HG03432 (cell line): ENCODE measurements around the gene CR1L.
"Not testable (repeated sequence)": the region's sequence is repeated elsewhere in the genome, so short reads cannot be mapped to it uniquely, and the experiment has no call there.

Experiments
- ATAC-seq: cut with Tn5 transposase; IDR thresholded peaks from one replicate; pipeline ENCODE4 v1.9.1; 2021; ENCODE audit warnings: mild to moderate bottlenecking, moderate library complexity; ENCODE audit not compliant: unreplicated experiment

CR1L gene

DNA sequence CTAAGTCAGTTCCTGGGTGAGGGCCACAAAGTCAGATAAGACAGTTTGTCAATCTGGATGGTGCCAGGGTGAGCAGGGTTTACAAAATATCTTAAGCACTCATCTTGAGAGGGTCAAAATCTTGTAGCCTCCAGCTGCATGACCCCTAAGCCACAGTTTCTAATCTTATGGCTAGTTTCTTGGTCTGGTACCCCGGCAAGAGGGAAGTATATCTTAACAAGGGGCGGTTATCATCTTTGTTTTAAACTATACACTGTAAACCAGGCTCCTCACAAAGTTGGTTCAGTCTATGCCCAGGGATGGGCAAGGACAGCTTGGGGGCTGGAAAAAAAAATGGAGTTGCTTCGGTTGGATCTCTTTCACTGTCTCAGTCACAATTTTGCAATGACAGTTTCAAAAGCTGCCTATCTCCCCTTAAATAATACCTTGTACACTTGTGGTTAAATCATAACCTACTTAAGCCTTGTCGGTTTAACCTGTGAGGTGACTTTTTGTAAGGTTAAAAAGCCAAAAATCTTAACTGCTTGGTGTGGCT lies 99.1 kb downstream of the CR1L start:
- no peak for ATAC-seq

DNA sequence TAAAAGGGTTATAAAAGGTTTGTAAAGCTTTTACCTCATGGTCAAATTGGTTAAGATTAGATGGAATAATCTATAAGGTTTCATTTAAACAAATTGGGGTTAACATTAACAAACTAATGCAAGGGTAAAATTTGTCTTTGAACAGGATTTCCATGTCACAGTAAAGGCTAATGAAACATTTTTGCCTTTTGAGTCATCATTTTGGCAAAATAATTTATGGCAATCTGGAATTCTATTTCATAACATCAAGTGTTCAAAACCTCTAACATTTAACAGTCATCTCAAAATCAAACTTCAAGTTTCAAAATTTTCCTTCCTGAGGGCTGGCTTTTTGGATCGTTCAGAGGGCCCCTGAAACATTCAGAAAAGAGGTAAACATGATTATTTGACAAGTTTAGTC lies 100.4 kb downstream of the CR1L start:
- ATAC-seq, result no peak

DNA sequence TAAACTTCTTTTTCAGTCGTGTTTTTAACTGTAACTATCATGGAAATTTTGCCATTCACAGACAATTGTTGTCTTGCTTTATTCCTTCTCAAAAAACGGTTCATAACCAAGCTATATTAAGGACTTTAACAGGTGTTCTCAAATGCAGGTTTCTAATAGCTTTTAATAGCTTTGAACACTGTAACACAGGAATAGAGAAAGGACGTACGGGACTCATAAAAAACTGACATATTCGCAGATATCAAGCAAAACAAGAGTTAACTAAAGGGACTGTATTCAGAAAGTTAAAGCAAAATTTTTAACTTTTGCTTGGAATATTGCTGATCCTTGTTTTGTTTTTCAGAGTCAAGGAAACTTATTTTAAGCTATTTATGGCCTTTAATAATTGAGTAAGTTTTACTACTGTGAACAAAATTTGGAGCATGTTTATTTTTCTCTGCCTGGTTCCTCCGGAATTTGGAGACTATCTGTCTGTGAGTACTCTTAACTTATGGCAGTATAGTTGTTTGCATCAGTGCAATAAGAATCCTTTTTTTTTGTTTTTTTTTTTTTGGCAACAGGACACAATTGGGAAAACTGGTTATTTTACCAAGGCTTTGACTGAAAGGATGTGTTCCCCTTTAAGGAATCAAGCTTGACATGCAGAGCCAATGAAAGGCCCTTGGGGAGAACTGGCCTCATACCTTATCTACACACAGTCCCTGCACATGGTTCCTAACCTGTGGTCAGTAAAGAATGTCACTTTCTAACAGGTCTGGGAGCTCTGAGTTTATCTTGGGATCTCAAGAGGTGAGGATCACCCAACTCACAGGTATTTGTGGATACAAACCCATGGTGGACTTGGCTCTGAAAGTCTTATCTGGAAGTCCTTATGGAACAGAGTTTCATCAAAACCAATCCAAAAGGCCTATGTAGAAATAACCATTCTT lies 101.2 kb downstream of the CR1L start:
- no peak for ATAC-seq

DNA sequence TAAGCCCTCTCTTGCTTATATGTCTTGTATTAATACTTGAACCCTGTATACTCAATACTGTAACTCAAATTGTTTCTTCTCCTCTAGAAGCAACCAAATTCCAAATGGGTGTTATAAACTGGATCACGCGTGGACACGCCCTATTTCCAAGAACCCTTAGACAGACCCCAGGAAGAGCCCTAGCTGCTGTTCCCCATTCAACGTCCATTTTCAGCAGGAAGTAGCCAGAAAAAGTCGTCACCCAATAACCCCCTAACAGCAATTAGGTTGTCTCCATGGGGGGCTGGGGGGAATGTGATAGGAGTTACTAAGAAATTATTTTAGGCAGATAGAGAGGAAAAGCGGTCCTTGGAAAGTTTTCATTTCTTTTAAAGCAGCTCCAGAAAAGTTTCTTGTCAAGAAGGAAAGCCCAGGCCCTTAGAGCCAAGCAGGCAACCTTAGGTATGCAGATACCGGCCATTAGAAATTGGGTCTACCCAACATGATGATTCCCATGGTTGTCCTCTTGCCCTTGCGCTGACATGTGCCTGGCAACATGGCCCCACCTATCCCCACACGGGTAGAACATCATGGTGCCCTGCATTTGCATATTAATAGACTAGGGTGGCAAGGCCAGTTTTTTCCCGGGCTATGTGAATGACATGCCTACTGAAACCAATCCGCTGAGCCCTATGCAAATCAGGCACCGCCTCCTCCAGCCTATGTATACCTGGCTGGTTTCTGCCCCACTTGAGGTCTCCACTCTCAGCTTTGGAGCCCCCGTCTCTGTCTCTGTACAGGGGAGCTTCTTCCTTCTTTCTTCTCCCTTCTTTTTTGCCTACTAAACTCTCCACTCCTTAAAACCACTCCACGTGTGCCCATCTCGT lies 102.9 kb downstream of the CR1L start:
- no peak for ATAC-seq

DNA sequence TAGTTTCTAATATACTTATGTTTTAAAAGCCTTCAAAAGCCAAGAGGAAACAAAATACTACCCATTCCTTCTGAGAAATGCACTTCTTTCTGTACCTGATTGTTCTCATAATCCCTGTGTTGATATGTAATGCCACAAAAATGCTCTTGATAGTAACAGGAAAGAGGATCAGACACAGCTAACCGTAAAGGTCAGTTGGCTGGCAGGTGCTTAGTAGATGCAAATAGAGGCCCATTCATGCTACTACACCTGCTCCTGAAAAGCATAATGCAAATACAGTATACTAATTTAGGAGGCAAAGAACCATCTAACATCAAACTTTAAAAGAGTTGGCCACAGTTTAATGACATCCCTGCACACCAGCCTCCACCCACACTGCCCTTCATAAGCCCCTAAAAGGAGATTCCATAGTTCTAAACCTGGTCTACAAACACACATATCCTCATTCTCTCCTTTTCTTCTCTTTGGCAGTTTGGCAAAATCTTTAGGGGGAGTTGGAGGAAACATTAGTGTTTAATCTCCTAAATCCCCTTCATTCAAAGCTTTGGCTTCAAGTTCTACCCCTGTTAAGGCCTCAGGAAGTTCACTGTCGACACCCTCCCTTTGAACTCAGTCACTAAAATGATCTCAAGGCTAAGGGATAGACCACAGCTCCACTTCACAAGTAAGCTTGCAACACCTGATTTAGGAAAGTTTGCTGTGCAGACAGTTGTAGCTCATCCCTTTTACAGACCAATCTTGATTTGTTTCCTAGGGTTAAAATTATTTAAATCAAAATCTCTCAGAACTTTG lies 104.0 kb downstream of the CR1L start:
- no peak for ATAC-seq

DNA sequence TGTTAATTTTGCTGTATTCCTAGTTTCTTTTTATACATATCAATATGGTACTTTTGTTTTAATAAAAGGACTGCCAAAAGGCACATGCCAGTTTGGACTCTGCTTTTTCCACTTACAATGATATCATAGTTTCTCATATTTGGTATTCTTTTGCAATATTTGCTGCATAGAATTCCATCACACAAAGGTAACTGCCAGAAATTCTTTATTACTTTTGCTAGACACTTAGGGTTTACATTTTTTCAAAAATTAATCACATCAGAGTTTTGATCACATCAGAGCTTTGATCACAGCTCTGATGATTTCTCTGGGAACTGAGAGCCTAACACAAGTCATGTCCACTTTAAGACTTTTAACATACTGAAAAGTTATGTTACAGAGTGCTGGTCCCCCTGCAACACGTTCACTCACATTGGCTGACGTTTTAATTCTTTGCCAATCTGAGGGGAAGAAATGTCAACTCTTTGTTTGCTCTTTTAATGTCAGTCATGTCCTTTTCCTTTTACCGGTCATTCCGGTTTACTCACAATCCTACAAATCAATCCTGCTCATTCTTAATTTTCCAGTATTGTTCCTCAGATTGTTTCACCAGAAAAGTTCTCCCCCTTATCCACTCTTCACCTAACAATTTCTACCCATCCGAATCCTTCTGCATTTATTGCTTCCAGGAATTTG lies 105.8 kb downstream of the CR1L start:
- no peak for ATAC-seq

DNA sequence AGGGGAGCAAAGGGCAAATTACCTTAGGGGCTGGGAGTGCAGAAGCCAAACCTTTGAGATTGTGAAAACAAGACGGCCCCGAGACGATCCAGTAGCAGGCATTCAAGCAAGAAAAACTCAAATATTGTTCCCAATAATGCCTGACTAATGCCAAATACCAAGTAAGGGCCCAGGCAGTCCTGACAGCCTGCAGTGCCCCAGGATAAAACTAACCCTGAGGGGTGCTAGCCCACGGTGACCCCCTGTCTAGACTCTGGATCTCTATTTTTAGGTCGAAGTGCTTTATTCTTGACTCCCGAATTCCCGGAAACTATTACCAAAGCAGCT lies 106.5 kb downstream of the CR1L start:
- not testable (repeated sequence) for ATAC-seq

DNA sequence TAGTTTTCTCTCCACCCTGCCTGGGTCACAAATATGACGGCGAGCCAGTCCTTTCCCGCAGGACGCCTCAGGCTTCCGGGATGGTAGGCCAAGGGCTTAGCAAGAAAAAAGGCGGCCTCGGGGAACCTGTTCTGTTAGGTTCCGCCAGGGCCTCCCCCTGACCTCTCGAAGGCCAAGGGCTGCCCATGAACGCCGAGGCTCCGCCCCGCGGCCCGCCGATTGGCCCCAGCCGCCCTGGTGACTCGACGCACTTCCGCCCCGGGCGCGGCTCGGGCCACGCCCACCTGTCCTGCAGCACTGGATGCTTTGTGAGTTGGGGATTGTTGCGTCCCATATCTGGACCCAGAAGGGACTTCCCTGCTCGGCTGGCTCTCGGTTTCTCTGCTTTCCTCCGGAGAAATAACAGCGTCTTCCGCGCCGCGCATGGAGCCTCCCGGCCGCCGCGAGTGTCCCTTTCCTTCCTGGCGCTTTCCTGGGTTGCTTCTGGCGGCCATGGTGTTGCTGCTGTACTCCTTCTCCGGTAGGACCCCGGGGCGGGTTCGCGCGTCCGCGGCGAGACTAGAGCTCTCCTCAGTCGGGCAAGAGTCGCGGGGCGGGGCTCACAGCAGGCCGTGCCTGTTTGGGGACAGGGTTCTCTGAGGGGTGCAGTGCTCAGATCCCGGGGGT lies 107.0 kb downstream of the CR1L start, which contains the start of gene CD46:
Gene CD46, plus strand, starts transcription at position 265 of the 666 bp plus-strand sequence. Its CDS starts 159 bp downstream, at position 424.
- peak; percentile 98 for ATAC-seq

DNA sequence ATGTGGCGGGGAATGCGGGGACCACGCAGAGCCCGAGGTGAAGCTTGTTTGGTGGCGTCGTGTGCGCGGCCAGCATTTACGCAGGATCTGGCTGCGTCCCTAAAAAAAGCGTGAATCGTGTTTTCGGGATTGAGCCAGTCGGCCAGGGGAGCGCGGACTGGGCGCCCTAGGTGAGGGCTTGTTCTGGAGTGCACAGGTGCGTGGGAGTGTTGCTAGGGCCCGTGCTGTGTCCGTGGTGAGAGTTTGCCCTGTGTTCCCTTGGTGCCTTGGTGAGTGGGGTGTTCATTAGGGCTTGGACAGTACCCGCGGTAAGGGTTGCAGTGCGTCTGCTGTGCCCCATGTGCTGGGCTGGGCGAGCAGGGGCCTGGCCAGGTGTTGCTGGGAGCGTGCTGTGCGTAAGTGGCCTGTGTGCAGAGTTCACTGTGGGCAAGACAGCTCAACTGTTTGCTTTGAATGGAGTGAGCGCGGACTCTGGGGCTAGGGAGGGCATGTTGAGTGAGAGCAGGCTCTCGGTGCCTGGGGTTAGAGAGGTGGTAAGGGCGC lies 107.6 kb downstream of the CR1L start:
- peak; percentile 33 for ATAC-seq

DNA sequence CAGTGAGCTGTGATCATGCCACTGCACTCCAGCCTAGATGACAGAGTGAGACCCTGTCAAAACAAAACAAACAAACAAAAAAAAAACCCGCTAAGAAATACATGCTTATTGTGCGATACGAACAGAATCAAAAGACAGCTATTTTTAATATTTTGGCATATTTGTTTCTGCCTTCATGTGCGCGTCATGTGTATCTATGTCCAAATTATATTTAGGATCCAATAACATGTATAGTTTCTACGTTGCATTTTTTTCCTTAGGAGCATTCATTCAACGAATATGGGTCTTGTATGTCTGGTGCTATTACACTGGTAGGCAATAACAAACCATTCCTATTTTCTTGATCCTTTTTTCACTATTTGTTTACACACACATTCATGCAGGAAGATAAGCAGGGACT lies 108.7 kb downstream of the CR1L start:
- ATAC-seq, result no peak

DNA sequence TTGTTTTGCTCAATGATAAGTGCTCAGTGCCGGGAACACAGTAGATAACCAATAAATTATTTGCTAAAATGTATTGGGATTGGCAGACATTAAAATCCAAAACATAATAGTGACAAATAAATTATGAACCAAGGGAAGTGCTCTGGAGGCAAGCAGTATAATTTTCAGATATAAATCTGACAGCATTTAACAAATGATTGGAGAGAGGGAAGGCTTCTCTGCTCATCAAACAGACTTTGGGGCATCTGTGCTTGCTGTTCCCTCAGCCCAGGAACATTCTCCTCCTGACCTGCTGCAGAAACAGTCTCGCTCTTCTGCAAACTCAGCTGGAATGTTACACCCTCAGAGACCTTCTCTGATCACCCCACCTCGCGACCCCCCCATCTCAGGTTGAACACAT lies 109.1 kb downstream of the CR1L start:
- no peak for ATAC-seq

DNA sequence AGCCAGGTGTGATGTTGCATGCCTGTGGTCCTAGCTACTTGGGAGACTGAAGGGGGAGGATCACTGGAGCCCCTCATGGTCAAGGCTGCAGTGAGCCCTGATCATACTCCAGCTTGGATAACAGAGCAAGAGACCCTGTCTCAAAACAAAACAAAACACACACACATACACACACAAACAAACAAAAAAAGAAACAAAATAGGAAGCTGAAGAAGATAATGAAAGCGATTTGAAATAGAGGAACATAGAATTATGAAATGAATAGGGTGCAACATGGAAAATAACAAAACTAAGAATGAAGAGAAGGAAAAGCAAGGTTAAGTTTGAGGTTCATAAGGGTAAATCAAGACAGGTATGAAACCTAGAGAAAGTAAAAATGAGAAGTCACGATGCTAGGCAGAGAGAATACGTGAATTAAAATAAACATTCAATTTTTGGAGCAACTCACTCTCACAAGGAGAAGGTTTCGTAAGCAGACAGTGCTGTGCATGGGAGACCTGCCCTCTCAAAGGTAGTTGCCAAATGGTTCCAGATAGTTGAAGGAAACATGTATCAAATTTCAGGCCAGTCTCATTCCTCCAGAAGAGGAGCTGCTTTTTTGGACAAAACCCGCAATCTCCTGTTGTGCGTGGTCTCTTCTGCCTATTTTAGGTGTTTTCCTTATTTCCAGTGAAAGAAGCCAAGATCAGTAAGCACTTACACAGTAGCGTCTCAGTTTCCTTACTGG lies 110.2 kb downstream of the CR1L start:
- no peak for ATAC-seq

DNA sequence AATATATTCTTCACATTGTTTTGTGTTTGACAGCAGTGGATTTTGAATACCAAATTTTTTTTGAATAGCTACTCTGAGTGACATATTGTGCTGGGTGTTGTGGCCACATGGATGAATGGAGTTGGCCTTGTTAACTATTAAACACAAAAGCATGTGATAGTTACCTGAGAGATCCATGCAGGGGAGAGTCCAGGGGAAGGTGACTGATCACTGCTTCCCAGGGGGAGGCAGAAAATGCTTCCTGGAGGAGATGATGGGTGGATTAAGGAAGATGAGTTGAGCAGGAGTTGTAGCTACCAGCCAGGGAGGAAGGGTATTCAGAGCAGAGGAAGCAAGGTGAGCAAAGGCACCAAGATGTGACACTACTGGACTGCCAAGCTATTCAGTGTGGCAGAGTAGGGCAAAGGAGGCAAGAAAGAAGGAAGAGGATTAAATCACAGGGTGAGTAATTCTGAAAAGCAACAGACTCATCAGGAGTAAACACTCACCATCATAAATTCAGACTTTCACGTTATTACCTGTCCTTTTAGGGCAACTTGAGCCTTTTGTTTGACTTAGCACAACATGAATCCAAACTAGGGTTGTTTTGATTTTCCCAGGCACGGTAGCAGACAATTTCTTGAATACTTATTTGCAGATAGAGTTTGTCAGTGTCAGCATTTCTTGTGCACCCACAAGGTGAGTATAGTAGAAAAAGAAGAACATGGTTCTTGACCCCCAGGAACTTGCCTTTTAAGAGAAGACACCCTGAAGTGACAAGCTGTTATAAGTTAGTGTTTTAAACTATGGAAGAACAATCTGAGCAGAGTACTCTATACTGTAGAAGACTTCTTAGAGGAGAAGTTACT lies 111.1 kb downstream of the CR1L start:
- no peak for ATAC-seq

DNA sequence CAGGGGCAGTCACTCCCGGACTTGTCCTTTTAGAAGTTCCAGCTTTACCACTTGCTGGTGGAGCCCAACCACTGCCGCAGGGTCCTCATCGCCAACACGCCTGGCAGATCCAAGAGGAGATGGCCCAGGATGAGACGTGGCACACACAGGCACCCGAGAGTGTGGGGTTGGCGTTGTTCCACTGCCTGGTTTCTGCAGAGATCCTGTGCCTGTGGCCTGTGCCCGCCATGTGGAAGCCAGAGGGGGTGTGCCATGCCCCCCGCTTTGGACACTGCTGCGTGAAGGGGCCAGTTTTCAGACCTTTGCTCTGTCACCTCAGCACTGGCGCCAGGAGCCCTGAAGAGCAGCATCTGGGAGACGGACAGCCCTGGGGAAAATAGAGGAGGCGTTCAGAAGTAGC lies 117.7 kb downstream of the CR1L start:
- ATAC-seq, result no peak

DNA sequence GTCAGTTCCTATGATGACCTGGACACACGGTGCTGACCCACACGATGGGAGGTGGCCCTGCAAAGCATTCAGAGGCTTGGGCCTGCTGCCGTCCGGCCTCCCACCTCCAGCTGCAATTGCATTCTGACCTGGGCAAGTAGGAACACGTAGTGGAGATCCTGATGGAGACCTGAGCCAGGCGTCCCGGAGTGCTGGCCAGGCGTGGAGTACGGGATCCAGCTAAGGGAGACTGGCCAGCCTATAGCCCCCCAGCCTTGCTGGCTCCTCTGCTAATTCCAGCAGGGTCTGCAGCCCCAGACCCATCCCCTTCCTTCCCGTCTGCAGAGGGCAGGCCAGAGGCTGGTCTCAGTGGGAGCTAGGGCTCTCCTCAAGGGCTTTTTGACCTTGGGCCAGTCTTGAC lies 118.2 kb downstream of the CR1L start:
- ATAC-seq, result no peak

DNA sequence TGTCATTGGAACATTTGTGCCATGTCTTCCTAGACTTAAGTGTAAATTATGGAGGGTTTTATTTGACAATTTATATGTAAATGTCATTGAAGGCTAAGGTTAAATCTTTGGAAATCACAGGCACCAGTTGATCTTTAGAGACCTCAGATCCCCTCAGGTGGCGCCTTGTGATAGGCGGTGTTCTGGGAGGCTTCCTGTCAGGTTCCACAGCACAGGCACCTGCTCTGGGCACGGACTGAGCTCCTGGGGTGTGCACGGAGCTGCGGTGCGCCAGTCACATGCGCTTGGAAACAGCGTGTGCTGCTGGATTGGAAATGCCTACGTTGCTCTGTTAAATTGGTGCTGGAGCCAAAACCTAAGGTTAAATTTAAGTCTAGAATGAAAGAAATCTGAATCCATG lies 119.0 kb downstream of the CR1L start:
- no peak for ATAC-seq

DNA sequence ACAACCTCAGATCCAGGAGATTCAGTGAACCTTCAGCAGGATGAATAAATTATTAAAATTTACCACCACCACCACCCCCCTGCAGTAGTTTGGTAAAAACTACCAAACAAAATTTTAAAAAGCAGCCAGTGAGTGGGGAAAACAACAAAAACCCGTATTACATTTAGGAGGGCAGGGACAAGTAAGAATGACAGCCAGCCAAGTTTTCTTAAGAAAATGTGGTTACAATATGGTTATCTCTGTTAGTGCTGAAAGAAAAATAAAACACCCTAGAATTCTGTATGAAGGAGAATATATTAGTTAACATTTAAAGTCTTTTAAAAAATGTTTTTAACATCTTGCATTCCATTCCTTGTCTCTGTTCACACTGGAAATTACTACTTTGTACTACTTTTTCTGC lies 121.6 kb downstream of the CR1L start:
- no peak for ATAC-seq

DNA sequence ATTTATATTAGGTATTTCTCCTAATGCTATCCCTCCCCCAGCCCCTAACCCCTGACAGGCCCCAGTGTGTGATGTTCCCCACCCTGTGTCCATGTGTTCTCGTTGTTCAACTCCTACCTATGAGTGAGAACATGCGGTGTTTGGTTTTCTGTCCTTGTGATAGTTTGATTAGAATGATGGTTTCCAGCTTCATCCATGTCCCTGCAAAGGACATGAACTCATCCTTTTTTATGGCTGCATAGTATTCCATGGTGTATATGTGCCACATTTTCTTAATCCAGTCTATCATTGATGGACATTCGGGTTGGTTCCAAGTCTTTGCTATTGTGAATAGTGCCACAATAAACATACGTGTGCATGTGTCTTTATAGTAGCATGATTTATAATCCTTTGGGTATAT lies 125.6 kb downstream of the CR1L start:
- not testable (repeated sequence) for ATAC-seq
